Skin of body (tissue), 2 donors: Measurements from ENCODE around the gene EXOC2. TPM values are rescaled to one million over a fixed set of nuclear protein-coding genes. Genes with fewer than 3 reads are reported as not detected.
"Not testable (repeated sequence)": the region's sequence is repeated elsewhere in the genome, so short reads cannot be mapped to it uniquely, and the experiment has no call there.

ENCODE experiments used
- DNase-seq: peaks from one replicate; lab custom pipeline; 2025; lab: John Stamatoyannopoulos, UW
- total RNA-seq: library from RNA; depleted of rRNA; stranded (reverse); fragments of >200 nt; gene quantifications from one replicate; pipeline ENCODE4 v1.2.3, GENCODE V29; 2014

Gene EXOC2
- total RNA-seq, 1 donor from 2014 or later = 21.3 TPM

DNA sequence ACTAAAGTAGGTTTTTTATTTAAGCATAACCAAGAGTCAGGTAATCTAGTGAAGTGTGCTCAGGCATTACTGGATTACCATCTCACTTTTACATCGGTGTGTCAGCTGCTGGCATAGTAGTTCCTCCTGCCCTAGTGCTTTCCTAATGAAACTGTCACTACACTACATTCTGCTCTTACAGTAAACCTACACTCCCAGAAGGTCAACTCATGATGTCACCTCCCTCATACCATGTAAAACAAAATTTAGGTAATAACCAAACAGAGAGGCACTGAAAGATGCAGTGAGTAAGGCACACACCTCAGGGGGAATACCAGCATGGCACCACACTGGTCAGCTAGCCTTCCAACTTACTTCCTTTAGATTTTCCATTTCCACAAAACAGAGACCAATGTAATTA, 59.3 kb downstream of the EXOC2 start:
- DNase-seq = no peak

- no peak for DNase-seq
Measured at GRCh38 chr6:628766-629165, 64.2 kb downstream of the EXOC2 start.

DNA sequence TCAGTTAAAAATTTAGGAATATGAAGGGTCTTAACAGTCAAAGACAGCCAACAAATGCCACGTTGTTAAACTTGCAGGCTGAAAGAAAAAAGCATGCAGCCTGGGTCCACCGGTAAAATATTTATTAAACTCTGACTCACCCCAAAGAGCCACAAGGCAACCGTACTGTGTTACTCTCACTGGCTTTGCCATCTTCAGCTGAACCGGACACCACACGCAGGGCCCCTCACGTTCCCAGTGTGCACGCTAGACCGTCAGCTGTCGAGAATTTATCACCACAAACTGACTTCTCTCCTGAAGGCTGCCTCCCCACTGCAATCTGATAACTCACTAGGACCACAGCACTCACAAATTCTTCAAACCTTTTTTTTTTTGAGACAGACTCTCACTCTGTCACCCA, 66.7 kb downstream of the EXOC2 start:
- no peak for DNase-seq

DNA sequence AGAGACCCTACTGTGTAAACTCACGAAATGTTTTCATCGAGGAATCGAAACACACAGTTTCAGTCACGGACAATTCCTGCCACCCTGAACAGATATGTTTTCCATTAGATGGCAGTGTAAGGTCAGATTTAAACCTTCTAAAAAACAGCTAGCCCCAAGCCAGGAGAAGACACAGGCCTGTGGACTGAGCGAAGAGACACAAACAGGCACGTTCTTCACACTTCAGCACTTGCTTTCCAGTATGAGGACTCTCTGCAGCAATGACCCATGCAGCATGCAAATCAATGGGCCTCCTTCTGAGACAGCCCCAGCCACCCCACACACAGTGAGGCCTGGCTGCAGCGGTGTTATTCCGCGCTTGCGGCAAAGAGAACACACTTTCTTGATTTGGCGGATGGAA, 68.0 kb downstream of the EXOC2 start:
- no peak for DNase-seq

- DNase-seq = no peak
Measured at GRCh38 chr6:622462-622861, 70.5 kb downstream of the EXOC2 start.

DNA sequence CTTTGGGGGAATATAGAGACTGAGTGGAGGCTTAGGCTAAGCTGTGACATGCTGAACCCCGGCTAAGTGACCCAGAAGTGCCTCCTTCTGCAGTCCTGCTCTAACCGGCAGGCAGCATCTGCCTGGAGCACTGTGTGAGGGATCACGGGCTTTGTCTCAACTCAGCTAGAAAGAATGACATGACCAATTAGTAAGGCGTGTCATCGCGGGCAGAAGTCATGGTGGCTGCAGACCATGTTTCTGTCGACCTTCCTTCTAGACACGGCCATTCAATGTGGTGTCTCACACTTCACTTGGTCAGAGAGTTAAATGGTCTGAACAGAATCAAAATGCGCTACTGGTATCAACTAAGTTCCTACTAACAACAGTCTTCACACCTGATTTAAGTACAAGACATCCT, 71.0 kb downstream of the EXOC2 start:
- DNase-seq = no peak

DNA sequence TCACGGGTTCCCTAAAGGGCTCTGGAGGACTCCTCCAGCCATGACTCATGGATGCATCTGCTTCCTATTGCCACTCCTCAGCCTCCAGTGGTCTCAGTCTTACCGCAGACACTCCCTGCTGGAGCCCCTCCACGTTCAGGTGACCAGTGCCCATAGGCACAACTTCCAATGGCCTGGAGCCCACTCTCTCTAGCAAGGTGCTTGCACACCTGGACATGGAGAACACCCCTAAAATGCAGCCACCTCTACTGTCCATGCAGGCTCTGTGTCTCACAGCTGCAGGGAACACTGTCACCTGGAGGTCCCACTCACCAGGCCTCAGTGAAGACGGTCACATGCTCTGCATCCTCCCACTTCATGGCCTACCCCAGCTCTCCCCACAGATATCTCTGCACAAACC, 72.0 kb downstream of the EXOC2 start:
- DNase-seq = no peak

DNA sequence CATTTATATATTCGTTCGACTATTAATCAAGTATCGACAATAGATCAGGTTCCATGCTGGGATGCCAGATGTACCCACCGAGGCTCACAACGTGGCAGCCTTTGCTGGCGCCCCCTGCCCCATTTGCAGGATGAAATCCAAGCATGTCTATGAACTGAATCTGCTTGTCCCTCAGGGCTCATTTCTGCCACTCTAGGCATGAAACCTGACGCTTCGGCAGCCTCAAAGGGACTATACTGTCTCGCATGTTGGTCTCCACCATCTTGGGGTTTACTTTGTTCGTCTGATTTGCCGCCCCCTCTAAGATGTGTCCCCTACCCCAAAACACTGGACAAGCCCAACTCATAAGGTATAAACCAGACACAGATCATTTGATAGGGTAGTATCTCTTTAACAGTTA, 72.8 kb downstream of the EXOC2 start:
- no peak for DNase-seq

DNA sequence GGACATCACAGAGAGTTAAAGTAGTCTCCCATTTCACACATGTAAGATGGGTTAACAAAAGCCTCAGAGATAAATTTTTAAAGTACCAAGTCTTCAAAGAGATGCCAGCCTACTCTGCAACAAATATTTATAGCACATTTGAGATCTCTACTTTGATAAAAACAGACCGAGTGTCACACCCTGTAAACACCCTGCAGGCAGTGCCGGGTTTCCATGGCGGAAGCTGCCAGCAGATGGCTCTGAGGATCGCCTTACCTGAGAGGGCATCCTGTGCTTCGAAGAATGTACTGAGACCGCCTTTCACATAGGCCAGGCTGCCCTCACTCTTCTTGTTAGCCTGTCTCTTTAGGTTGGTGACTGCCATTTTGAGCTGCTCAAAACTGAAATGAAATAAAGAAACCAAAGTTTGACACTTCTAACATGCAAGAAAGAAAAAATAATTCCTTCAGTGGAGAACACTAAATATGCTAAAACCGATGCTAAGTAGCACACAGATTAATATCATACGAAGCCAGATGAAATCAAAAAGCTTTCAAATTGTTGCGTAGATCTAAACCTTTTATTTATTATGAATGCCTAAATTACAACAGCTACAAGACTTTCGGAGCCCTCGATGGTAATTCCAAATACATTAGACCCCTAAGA, 75.4 kb downstream of the EXOC2 start:
- no peak for DNase-seq

- DNase-seq = no peak
Measured at GRCh38 chr6:613981-614380, 79.0 kb downstream of the EXOC2 start.

GRCh38 chr6:611928-612327, 81.0 kb downstream of the EXOC2 start:
- DNase-seq = no peak

DNA sequence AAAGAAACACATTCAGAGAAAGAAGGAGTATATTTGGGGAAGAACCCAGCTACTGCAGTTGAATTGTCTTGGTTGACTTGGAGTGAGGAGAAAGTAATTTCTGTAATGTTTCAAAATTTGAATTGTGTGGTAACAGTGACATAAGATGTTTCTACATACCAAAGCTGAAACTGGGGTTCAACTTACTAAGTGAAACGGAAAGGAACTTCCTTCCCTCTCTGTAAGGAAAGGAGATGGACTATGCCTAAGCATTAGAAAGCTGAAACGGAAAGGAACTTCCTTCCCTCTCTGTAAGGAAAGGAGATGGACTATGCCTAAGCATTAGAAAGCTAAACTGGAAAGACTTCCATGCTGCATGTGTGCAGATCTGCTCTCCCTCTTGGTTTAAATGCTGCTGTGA, 82.1 kb downstream of the EXOC2 start:
- no peak for DNase-seq

- no peak for DNase-seq
Measured at GRCh38 chr6:609905-610304, 83.0 kb downstream of the EXOC2 start.

DNA sequence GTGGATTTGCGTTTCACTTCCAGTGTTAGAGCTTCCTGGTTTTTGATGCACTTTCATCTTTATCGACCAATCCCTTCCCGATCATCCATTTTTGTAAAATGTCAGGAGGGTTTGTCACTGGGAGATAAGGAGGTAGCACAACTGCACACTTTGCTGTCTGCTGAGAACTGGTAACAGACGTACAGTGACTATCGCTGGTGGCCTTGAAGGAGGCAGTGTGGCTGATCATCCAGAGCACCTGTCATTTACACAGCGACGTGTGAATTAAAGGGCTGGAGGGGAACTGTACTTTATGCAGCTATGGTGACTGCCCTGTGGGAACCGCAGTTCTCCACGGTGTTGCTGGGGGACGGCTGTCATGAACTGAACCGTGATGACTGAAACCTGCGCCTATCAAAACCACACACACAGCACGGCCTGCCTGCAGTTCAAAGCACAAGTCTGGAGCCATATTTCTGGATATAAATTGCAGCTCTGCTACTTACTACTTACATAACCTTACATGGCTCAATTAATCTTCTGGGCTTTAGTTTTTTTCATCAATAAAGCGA, 86.0 kb downstream of the EXOC2 start:
- DNase-seq = no peak

- DNase-seq = not testable (repeated sequence)
Measured at GRCh38 chr6:605895-606294, 87.0 kb downstream of the EXOC2 start.

GRCh38 chr6:604579-604978, 88.4 kb downstream of the EXOC2 start:
- no peak for DNase-seq

DNA sequence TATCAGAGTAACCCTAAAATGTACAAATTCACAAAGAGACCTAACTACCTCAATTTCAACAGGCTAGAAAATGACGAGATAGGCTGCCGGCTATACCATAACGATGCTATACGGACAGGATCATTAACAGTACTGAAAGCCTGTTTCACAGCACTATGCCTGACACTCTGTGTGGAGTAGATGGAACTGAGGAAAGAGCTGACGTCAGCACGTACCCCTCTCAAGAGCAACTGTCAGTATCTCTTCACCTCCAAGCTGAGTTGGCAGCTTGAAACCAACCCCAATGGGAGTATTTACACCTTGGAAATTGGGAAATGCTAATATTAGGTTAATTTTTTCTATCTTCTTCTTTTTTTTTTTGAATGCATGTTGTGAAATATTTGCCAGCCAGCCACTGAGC, 89.7 kb downstream of the EXOC2 start:
- no peak for DNase-seq

- no peak for DNase-seq
Measured at GRCh38 chr6:599576-600448, 93.1 kb downstream of the EXOC2 start.

GRCh38 chr6:593907-594212, 99.1 kb downstream of the EXOC2 start:
- DNase-seq = no peak

DNA sequence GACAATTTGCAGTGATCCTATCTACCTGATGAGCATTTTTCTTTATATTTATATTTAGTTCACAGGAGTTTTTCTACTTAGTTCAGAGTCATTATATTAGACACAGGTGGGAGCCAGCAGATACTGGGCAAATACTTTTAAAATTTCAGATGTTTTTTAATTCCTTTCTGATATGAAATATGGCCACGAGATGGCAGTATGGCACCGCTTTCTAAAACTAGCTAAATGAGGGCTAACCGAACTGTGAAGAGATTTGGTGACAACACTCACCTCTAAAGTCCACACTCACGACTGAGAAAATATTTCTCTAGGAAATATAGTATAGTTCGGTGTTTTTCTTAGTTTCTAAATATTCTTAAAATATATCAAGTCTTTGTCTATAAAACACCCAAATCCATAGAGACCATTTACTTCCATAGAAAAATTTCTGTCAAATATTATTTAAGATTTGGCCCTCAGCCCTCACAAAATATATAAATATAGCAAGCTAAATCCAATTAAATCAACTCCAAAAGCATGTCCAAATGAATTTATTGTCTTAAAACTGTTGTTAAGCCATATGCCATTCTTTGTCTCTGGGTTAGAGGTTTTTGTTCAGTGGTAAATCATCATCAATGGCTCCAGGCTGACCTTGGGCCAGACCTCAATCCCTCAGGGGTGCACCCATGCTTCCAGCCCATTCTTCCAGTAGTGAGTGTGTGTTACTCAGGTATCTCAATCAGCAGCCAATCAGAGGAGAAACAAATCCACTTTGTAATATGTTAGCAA, 99.6 kb downstream of the EXOC2 start:
- peak; percentile 15 for DNase-seq

DNA sequence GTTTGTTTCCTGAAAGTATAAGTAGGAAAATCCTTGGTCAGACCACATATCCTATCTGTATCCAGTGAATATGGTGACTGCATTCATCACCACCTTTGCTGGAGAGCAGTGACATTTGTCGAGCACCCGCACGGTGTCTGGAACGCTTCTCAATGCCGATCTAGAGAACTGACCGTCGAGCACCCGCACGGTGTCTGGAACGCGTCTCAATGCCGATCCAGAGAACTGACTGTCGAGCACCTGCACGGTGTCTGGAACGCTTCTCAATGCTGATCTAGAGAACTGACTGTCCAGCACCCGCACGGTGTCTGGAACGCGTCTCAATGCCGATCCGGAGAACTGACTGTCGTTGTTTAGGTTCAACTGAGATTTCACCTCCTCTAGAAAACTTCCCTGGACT, 103.8 kb downstream of the EXOC2 start:
- DNase-seq = no peak

DNA sequence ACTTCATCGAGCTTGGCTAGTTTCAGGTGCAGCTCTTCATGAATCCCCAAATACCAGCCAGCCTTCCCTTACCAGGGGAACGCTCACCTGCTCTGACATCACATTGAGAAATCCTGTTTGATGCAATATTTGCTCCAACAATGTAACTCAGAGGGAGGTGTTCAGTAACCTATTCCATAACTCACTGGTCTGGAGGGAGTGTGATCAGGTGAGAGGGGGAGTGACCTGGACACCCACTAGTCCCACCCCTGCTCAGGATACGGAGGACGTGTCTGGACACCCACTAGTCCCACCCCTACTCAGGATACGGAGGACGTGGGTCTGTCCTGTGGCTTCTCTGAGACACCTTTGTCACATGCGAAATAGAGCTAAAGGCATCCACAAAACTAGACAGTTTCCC, 106.4 kb downstream of the EXOC2 start:
- DNase-seq = no peak
